Ovary (tissue), 9 donors: ENCODE results near the gene RERE. TPM values are rescaled to one million over a fixed set of nuclear protein-coding genes. Genes with fewer than 3 reads are reported as not detected.

Experiments used
- DNase-seq, 5 donors: peaks; one replicate each; pipeline ENCODE4 v3.0.0-alpha.2; 2019 to 2020
- H3K27ac ChIP-seq, 2 donors: fragments of 200-600 bp; one replicate each; pipeline versions ENCODE4 v1.5.1 to v1.8.0; 2019 to 2022
- H3K27me3 ChIP-seq: fragments of 200-600 bp; one replicate; pipeline ENCODE4 v1.8.0; 2022
- H3K36me3 ChIP-seq: fragments of 200-600 bp; sonication (generic); one replicate; pipeline ENCODE4 v1.5.1; 2019
- H3K4me1 ChIP-seq: one replicate; pipeline ENCODE4 v1.8.1; 2013; ENCODE audit warnings: mild to moderate bottlenecking, moderate library complexity; ENCODE audit not compliant: insufficient read depth
- H3K4me3 ChIP-seq: fragments of 200-600 bp; sonication (generic); one replicate; pipeline ENCODE4 v1.5.1; 2017
- H3K9me3 ChIP-seq, 2 donors: fragments of 200-600 bp in 1 of 2; sonication (generic) in 1 of 2; one replicate each; pipeline versions ENCODE4 v1.5.1 to v1.8.1; 2013 to 2019; ENCODE audit warnings: mild to moderate bottlenecking in 1 of 2, moderate library complexity in 1 of 2
- CTCF ChIP-seq, 3 donors: fragments of 450-650 bp in 2 of 3; fragments of 200-600 bp in 1 of 3; IDR thresholded peaks; one replicate each; pipeline versions ENCODE4 v1.5.1 to v1.8.0; 2016 to 2022; ENCODE audit warnings: antibody characterized with exemption in 3 of 3, mild to moderate bottlenecking in 1 of 3
- EP300 ChIP-seq: sonication (generic); formaldehyde crosslinking; IDR thresholded peaks from one replicate; pipeline ENCODE4 v1.6.1; 2017; ENCODE audit warnings: antibody characterized with exemption
- POLR2A ChIP-seq: fragments of 450-650 bp; IDR thresholded peaks from one replicate; pipeline ENCODE4 v1.6.1; 2017; ENCODE audit warnings: antibody characterized with exemption, mild to moderate bottlenecking, moderate library complexity
- WGBS, 3 donors: extraction: QIAGEN DNeasy Blood & Tissue Kit in 1 of 3; methylation state at CpG; one replicate each; pipeline versions ENCODE4 v1.1.5 to v1.1.7; 2013 to 2017; 5-methylcytosine and 5-hydroxymethylcytosine counted together
- intact Hi-C, 4 donors: fragments of 100-400 bp; cut with DNase I; formaldehyde crosslinking; loops; one replicate each; pipeline versions ENCODE4 v1.11.0 to v1.15.1; 2022 to 2023
- polyA plus RNA-seq, 2 donors: library from polyadenylated mRNA; stranded (reverse); fragments of 200-250 nt in 1 of 2; fragments of 350-450 nt in 1 of 2; fragmentation: Illumina TruSeq in 1 of 2; extraction: RNeasy Lipid Tissue Mini Kit (QIAGEN cat#74804) in 1 of 2; gene quantifications; one replicate each; pipeline ENCODE4 v1.2.3, GENCODE V29; 2013 to 2014
- total RNA-seq, 7 donors: library from RNA; depleted of rRNA in 2 of 7; stranded (reverse); fragments of >200 nt in 2 of 7; fragmentation: NEBNext Ultra II Directional in 3 of 7; extraction: Animal tissue kit (Norgen Biotek cat#: 25700) in 3 of 7; gene quantifications; one replicate each; pipeline versions ENCODE4 v1.1.0 to v1.2.4, GENCODE V29; 2016 to 2023
- donor health status: DM: no; HTN: no; CAD: no; lungs with moderate emphysema.
- donor health status: DM: no; HTN: no; CAD: no.
- donor health status: Bipolar disorder and iron deficiency.
- donor health status: DM: yes; HTN: yes; CAD: no.
- donor health status: DM: no; HTN: no; CAD: no.
- donor health status: DM: yes; HTN: yes; CAD: no.

Gene RERE
- total and polyA plus RNA-seq, 9 donors, result 36.7 to 119 (median 114) TPM

- TF ChIP-seq CTCF (IDR thresholded peaks at IDR 0.05) (no peak), EP300 (no peak), POLR2A (no peak)
- WGBS, 3 donors, result 40 to 43% (median 42%) methylated on average over 2 of the region's 2 CpGs
- H3K36me3 ChIP-seq, result no peaks in the 10 kb centered on the region
- peaks cover 44% of the 10 kb centered on the region for H3K4me1 ChIP-seq
- H3K4me3 ChIP-seq, result no peak overlapping the region
- no peak overlapping the region for H3K27ac ChIP-seq
- H3K9me3 ChIP-seq, result no peaks in the 10 kb centered on the region
- intact Hi-C loops, result loop anchor here in 3 of 4 donors (10.0 kb wide), 2 partner anchors 99 to 199 kb away; no protein-coding TSS in a partner anchor
- H3K27me3 ChIP-seq, result no peaks in the 10 kb centered on the region
- peak in 1 of 5 donors; percentile 35 for DNase-seq
Observed at GRCh38 chr1:8663915-8664329, 153.5 kb downstream of the RERE start.

- H3K4me1 ChIP-seq, result peaks cover 44% of the 10 kb centered on the region
- WGBS, 3 donors, result 84 to 92% (median 90%) methylated on average over 4 of the region's 4 CpGs
- no peaks in the 10 kb centered on the region for H3K27me3 ChIP-seq
- TF ChIP-seq CTCF (IDR thresholded peaks at IDR 0.05) (no peak), POLR2A (no peak), EP300 (no peak)
- intact Hi-C loops, result loop anchor here in 3 of 4 donors (10.0 kb wide), 2 partner anchors 98 to 198 kb away; no protein-coding TSS in a partner anchor
- H3K4me3 ChIP-seq, result no peak overlapping the region
- no peaks in the 10 kb centered on the region for H3K36me3 ChIP-seq
- no peaks in the 10 kb centered on the region for H3K9me3 ChIP-seq
- no peak for DNase-seq
- no peak overlapping the region for H3K27ac ChIP-seq
Observed at GRCh38 chr1:8663090-8663802, 154.2 kb downstream of the RERE start.

GRCh38 chr1:8662380-8663072, 154.9 kb downstream of the RERE start:
- peaks cover 41% of the 10 kb centered on the region for H3K4me1 ChIP-seq
- TF ChIP-seq POLR2A (no peak), CTCF (IDR thresholded peaks at IDR 0.05) (no peak), EP300 (no peak)
- intact Hi-C loops, result loop anchor here in 3 of 4 donors (10.0 kb wide), 2 partner anchors 98 to 198 kb away; no protein-coding TSS in a partner anchor
- H3K9me3 ChIP-seq, result no peaks in the 10 kb centered on the region
- DNase-seq, result no peak
- H3K27ac ChIP-seq, result no peak overlapping the region
- H3K27me3 ChIP-seq, result no peaks in the 10 kb centered on the region
- H3K36me3 ChIP-seq, result no peaks in the 10 kb centered on the region
- WGBS, 3 donors, result 94 to 99% (median 95%) methylated on average over 4 of the region's 4 CpGs
- H3K4me3 ChIP-seq, result no peak overlapping the region

GRCh38 chr1:8661185-8662110, 156.0 kb downstream of the RERE start:
- no peak overlapping the region for H3K4me3 ChIP-seq

More at GRCh38 chr1:8661185-8662110, 156.0 kb downstream of the RERE start:
- Histone ChIP-seq H3K36me3 (no peaks in the 10 kb centered on the region), H3K27me3 (no peaks in the 10 kb centered on the region), H3K4me1 (peaks cover 40% of the 10 kb centered on the region), H3K27ac (peak overlapping the region in 1 of 2 donors; percentile 51), H3K9me3 (no peaks in the 10 kb centered on the region)
- TF ChIP-seq EP300, result no peak
- intact Hi-C loops, result loop anchor here in 3 of 4 donors (10.0 kb wide), 2 partner anchors 97 to 197 kb away; no protein-coding TSS in a partner anchor
- 10 to 16% (median 11%) methylated on average over 8 of the region's 8 CpGs for WGBS, 3 donors
- peak; percentile 45 to 77 (median 65) for DNase-seq
